ENCODE measurements around the gene LRRC74A. TPM values are rescaled to one million over a fixed set of nuclear protein-coding genes. Genes with fewer than 3 reads are reported as not detected.

Gene LRRC74A
- polyA plus RNA-seq, 1 of the 3 experiments (the other 2 are of a cell fraction): not detected

DNA sequence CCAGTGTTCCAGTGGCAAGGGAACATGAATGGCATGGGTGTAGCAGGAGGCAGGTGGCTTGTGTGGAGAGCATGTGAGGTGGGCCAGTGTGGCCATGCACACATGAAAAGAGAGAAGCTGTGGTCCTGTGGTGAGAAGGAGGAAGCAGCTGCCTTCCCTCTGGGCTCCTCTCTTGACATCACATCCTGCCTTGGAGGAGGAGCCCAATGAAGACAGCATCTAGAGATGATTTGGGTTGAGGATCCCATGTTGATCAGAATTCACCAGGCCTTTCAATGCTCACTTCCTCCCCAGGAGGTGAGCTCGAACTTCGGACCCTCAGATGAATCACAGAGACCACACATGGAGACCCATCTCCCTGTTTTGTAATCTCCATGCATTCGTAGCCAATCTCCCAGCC lies 82.6 kb downstream of the LRRC74A start:
- ChIA-PET CTCF (interaction anchor here (0.8 to 19.9 kb wide), 7 partner anchors 9 to 177 kb away, joined by 3 to 484 read pairs (median 3); no protein-coding TSS in a partner anchor), POLR2A (no interaction called here)
- H4K20me1 ChIP-seq (ENCODE audit: insufficient read depth): no peaks in the 10 kb centered on the region
- no peak overlapping the region for H3K27ac ChIP-seq (ENCODE audit: low read depth in 2 of 2, low read length in 1 of 2)
- no peak overlapping the region for H3K9ac ChIP-seq
- peaks cover 29% of the 10 kb centered on the region for H3F3A ChIP-seq (replicated peaks; ENCODE audit: insufficient read depth)
- no peaks in the 10 kb centered on the region for H3K9me2 ChIP-seq
- H3K4me1 ChIP-seq (ENCODE audit: control insufficient read depth in 1 of 2, insufficient read depth in 2 of 2, low read depth in 1 of 2, low read length in 1 of 2): peaks cover 25 to 27% of the 10 kb centered on the region in 2 experiments; a peak in 3 of 4 replicates
- H3K4me3 ChIP-seq (ENCODE audit: low read depth in 2 of 2, low read length in 1 of 2): no peak overlapping the region
- no peaks in the 10 kb centered on the region for H3K36me3 ChIP-seq (replicated peaks in 1 of 2; ENCODE audit: control insufficient read depth in 1 of 2, insufficient read depth in 2 of 2, low read length in 1 of 2)
- H3K27me3 ChIP-seq (ENCODE audit: insufficient read depth): no peaks in the 10 kb centered on the region
- DNase-seq: no peak
- H2AFZ ChIP-seq (ENCODE audit: low read depth): no peak overlapping the region
- H3K4me2 ChIP-seq: no peak overlapping the region
- no peaks in the 10 kb centered on the region for H3K79me2 ChIP-seq (ENCODE audit: insufficient read depth)
- H3K9me3 ChIP-seq: no peaks in the 10 kb centered on the region
- WGBS (ENCODE audit: low lambda C conversion rate): 74% methylated on average over 3 of the region's 3 CpGs
- TF ChIP-seq, protein P1, sequence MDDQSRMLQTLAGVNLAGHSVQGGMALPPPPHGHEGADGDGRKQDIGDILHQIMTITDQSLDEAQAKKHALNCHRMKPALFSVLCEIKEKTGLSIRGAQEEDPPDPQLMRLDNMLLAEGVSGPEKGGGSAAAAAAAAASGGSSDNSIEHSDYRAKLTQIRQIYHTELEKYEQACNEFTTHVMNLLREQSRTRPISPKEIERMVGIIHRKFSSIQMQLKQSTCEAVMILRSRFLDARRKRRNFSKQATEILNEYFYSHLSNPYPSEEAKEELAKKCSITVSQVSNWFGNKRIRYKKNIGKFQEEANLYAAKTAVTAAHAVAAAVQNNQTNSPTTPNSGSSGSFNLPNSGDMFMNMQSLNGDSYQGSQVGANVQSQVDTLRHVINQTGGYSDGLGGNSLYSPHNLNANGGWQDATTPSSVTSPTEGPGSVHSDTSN (IDR thresholded peaks at IDR 0.05): no peak
- TF ChIP-seq RCOR1 (IDR thresholded peaks at IDR 0.05; ENCODE audit: low read length): no peak
- TF ChIP-seq TCF12 (IDR thresholded peaks at IDR 0.05): no peak
- TF ChIP-seq, protein P2, sequence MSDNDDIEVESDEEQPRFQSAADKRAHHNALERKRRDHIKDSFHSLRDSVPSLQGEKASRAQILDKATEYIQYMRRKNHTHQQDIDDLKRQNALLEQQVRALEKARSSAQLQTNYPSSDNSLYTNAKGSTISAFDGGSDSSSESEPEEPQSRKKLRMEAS (IDR thresholded peaks at IDR 0.05; ENCODE audit: low read depth): no peak
- TF ChIP-seq, protein P3, sequence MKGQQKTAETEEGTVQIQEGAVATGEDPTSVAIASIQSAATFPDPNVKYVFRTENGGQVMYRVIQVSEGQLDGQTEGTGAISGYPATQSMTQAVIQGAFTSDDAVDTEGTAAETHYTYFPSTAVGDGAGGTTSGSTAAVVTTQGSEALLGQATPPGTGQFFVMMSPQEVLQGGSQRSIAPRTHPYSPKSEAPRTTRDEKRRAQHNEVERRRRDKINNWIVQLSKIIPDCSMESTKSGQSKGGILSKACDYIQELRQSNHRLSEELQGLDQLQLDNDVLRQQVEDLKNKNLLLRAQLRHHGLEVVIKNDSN (IDR thresholded peaks at IDR 0.05; ENCODE audit: borderline replicate concordance, low read depth): no peak
- no peak for TF ChIP-seq MEF2A (IDR thresholded peaks at IDR 0.05; ENCODE audit: borderline replicate concordance, low read depth)
- TF ChIP-seq RXRA (IDR thresholded peaks at IDR 0.05; ENCODE audit: borderline replicate concordance, low read depth): no peak
- no peak for TF ChIP-seq NRF1 (IDR thresholded peaks at IDR 0.05; ENCODE audit: low read depth, low read length)
- no peak for TF ChIP-seq RFX5 (IDR thresholded peaks at IDR 0.05; ENCODE audit: low read length)
- TF ChIP-seq, protein P4, sequence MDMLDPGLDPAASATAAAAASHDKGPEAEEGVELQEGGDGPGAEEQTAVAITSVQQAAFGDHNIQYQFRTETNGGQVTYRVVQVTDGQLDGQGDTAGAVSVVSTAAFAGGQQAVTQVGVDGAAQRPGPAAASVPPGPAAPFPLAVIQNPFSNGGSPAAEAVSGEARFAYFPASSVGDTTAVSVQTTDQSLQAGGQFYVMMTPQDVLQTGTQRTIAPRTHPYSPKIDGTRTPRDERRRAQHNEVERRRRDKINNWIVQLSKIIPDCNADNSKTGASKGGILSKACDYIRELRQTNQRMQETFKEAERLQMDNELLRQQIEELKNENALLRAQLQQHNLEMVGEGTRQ (IDR thresholded peaks at IDR 0.05; ENCODE audit: borderline replicate concordance, low read depth, low read length): no peak
- no peak for TF ChIP-seq JUND (IDR thresholded peaks at IDR 0.05)
- TF ChIP-seq, protein P5, sequence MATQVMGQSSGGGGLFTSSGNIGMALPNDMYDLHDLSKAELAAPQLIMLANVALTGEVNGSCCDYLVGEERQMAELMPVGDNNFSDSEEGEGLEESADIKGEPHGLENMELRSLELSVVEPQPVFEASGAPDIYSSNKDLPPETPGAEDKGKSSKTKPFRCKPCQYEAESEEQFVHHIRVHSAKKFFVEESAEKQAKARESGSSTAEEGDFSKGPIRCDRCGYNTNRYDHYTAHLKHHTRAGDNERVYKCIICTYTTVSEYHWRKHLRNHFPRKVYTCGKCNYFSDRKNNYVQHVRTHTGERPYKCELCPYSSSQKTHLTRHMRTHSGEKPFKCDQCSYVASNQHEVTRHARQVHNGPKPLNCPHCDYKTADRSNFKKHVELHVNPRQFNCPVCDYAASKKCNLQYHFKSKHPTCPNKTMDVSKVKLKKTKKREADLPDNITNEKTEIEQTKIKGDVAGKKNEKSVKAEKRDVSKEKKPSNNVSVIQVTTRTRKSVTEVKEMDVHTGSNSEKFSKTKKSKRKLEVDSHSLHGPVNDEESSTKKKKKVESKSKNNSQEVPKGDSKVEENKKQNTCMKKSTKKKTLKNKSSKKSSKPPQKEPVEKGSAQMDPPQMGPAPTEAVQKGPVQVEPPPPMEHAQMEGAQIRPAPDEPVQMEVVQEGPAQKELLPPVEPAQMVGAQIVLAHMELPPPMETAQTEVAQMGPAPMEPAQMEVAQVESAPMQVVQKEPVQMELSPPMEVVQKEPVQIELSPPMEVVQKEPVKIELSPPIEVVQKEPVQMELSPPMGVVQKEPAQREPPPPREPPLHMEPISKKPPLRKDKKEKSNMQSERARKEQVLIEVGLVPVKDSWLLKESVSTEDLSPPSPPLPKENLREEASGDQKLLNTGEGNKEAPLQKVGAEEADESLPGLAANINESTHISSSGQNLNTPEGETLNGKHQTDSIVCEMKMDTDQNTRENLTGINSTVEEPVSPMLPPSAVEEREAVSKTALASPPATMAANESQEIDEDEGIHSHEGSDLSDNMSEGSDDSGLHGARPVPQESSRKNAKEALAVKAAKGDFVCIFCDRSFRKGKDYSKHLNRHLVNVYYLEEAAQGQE (IDR thresholded peaks at IDR 0.05; ENCODE audit: low read depth, low read length): no peak
- no peak for TF ChIP-seq FOXJ3 (CRISPR knock-in tag; IDR thresholded peaks at IDR 0.05)
- no peak for TF ChIP-seq GABPA (IDR thresholded peaks at IDR 0.05; ENCODE audit: low read depth)

Data from SK-N-SH (cell line).